ENCODE results near the gene ATP5PO. TPM values are rescaled to one million over a fixed set of nuclear protein-coding genes. Genes with fewer than 3 reads are reported as not detected.

The ATP5PO gene
- total and polyA plus RNA-seq, 2 donors (not counting 1 experiment from before 2014, with no cell fraction given) = 123 to 139 TPM

GRCh38 chr21:33938381-33938780 is 22.8 kb upstream of the ATP5PO start:
- no peak overlapping the region for H3K4me3 ChIP-seq (ENCODE audit: control extremely low read depth in 1 of 5, extremely low read depth in 1 of 5, insufficient read depth in 1 of 5, low read depth in 2 of 5, low read length in 4 of 5)
- no peak overlapping the region for H3K27ac ChIP-seq (ENCODE audit: low read length in 2 of 2)
- Mint-ChIP-seq H3K9me3 (ENCODE audit: insufficient read depth) (no peaks in the 10 kb centered on the region), H3K27me3 (no peaks in the 10 kb centered on the region), H3K4me3 (no peak overlapping the region), H3K27ac (no peak overlapping the region), H3K4me1 (peaks cover 9% of the 10 kb centered on the region)
- TF ChIP-seq CTCF (IDR thresholded peaks at IDR 0.05) (no peak), EZH2 (IDR thresholded peaks at IDR 0.05; ENCODE audit: borderline replicate concordance, insufficient read depth, low read depth, low read length, poor library complexity, severe bottlenecking) (no peak)
- no peak for DNase-seq
- ChIA-PET CTCF (interaction anchor here (0.7 to 5.5 kb wide), 5 partner anchors 9 to 410 kb away, joined by 4 to 39 read pairs (median 5); no protein-coding TSS in a partner anchor), POLR2A (interaction anchor here (1.3 kb wide), 1 partner anchor 9 kb away, joined by 3 read pairs; no protein-coding TSS in a partner anchor)
- H3K9ac ChIP-seq (ENCODE audit: low read length) = no peak overlapping the region
- H3K9me3 ChIP-seq (ENCODE audit: control extremely low read depth in 1 of 3, control insufficient read depth in 2 of 3, insufficient read depth in 1 of 3, low read length in 2 of 3) = no peaks in the 10 kb centered on the region
- ATAC-seq (ENCODE audit: low read depth) = no peak
- WGBS (ENCODE audit: insufficient coverage) = no CpG with 5 or more reads among the region's 3 CpGs
- no peak overlapping the region for H2AFZ ChIP-seq (ENCODE audit: insufficient read depth, low read depth, low read length, poor library complexity, severe bottlenecking)
- peaks cover 0 to 16% of the 10 kb centered on the region in 2 donors for H3K4me1 ChIP-seq (ENCODE audit: control insufficient read depth in 2 of 2, insufficient read depth in 2 of 2, low read length in 2 of 2)
- no peaks in the 10 kb centered on the region for H3K27me3 ChIP-seq (replicated peaks in 1 of 4; ENCODE audit: control extremely low read depth in 1 of 4, control insufficient read depth in 3 of 4, insufficient read depth in 4 of 4, low read length in 3 of 4)
- H3K79me2 ChIP-seq (ENCODE audit: control insufficient read depth, insufficient read depth, low read length) = no peaks in the 10 kb centered on the region
- intact Hi-C loops (cut with micrococcal nuclease) = no loop called here
- H4K20me1 ChIP-seq (ENCODE audit: control insufficient read depth, insufficient read depth, low read length, poor library complexity, severe bottlenecking) = no peaks in the 10 kb centered on the region
- no peaks in the 10 kb centered on the region for H3K36me3 ChIP-seq (replicated peaks in 1 of 2; ENCODE audit: control extremely low read depth in 1 of 2, control insufficient read depth in 1 of 2, extremely low read depth in 1 of 2, insufficient read depth in 2 of 2, low read length in 1 of 2)
- H3K4me2 ChIP-seq (replicated peaks; ENCODE audit: low read depth, low read length, poor library complexity, severe bottlenecking) = no peak overlapping the region

- DNase-seq (peak; percentile 35), ATAC-seq (ENCODE audit: low read depth) (peak; percentile 24)
- Histone ChIP-seq H3K9me3 (ENCODE audit: control extremely low read depth in 1 of 3, control insufficient read depth in 2 of 3, insufficient read depth in 1 of 3, low read length in 2 of 3) (no peaks in the 10 kb centered on the region), H4K20me1 (ENCODE audit: control insufficient read depth, insufficient read depth, low read length, poor library complexity, severe bottlenecking) (no peaks in the 10 kb centered on the region), H3K4me2 (replicated peaks; ENCODE audit: low read depth, low read length, poor library complexity, severe bottlenecking) (no peak overlapping the region), H3K4me3 (ENCODE audit: control extremely low read depth in 1 of 5, extremely low read depth in 1 of 5, insufficient read depth in 1 of 5, low read depth in 2 of 5, low read length in 4 of 5) (no peak overlapping the region), H3K36me3 (replicated peaks in 1 of 2; ENCODE audit: control extremely low read depth in 1 of 2, control insufficient read depth in 1 of 2, extremely low read depth in 1 of 2, insufficient read depth in 2 of 2, low read length in 1 of 2) (no peaks in the 10 kb centered on the region), H2AFZ (ENCODE audit: insufficient read depth, low read depth, low read length, poor library complexity, severe bottlenecking) (no peak overlapping the region), H3K4me1 (ENCODE audit: control insufficient read depth in 2 of 2, insufficient read depth in 2 of 2, low read length in 2 of 2) (peaks cover 0 to 16% of the 10 kb centered on the region in 2 donors), H3K27ac (ENCODE audit: low read length in 2 of 2) (no peak overlapping the region), H3K27me3 (replicated peaks in 1 of 4; ENCODE audit: control extremely low read depth in 1 of 4, control insufficient read depth in 3 of 4, insufficient read depth in 4 of 4, low read length in 3 of 4) (no peaks in the 10 kb centered on the region), H3K79me2 (ENCODE audit: control insufficient read depth, insufficient read depth, low read length) (no peaks in the 10 kb centered on the region), H3K9ac (ENCODE audit: low read length) (no peak overlapping the region)
- TF ChIP-seq EZH2 (IDR thresholded peaks at IDR 0.05; ENCODE audit: borderline replicate concordance, insufficient read depth, low read depth, low read length, poor library complexity, severe bottlenecking) = no peak
- no peak for TF ChIP-seq CTCF (IDR thresholded peaks at IDR 0.05)
- peak overlapping the region; percentile 44 for H3K4me3 Mint-ChIP-seq
- no peaks in the 10 kb centered on the region for H3K9me3 Mint-ChIP-seq (ENCODE audit: insufficient read depth)
- intact Hi-C loops (cut with micrococcal nuclease) = no loop called here
- WGBS (ENCODE audit: insufficient coverage) = 69% methylated on average over 5 of the region's 14 CpGs
- ChIA-PET CTCF (interaction anchor here (0.7 to 5.5 kb wide), 6 partner anchors 9 to 410 kb away, joined by 3 to 39 read pairs (median 4); no protein-coding TSS in a partner anchor), POLR2A (interaction anchor here (0.6 to 1.3 kb wide), 2 partner anchors 9 to 10 kb away, joined by 3 to 9 read pairs; no protein-coding TSS in a partner anchor)
- no peak overlapping the region for H3K27ac Mint-ChIP-seq
- no peaks in the 10 kb centered on the region for H3K27me3 Mint-ChIP-seq
- H3K4me1 Mint-ChIP-seq = peaks cover 9% of the 10 kb centered on the region
Observed at GRCh38 chr21:33937931-33938339, 22.3 kb upstream of the ATP5PO start.

All from B cell (primary cell).